GM19324 (cell line): ENCODE measurements around the gene APOL3.
"Not testable (repeated sequence)": the region's sequence is repeated elsewhere in the genome, so short reads cannot be mapped to it uniquely, and the experiment has no call there.

ENCODE experiments used
- ATAC-seq: cut with Tn5 transposase; IDR thresholded peaks from one replicate; pipeline ENCODE4 v1.9.1; 2021; ENCODE audit warnings: mild to moderate bottlenecking, moderate library complexity; ENCODE audit not compliant: unreplicated experiment, low FRiP score

Gene APOL3

DNA sequence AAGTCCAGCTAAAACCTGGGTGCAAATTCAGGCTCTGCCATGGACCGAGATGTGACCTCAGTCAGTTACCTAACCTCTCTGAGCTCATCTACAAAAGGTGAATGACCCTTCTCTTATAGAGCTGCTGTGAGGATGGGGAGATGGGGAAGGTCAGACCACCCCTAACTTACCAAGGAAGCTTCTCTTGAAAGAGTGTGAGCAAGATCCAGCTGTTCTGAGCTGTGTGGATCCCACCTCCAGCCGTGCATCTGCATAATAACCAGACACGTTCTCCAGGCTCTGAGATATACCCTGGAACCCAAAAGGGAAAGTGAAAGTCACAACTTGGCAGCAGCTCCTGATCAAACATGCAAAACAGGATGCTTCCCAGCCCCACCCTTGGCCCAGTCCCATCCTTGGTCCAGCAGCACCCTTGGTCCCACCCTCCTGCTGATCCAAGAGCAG, at the start of gene APOL3:
Gene APOL3 (minus strand): TSS at position 257 of the 444 bp plus-strand sequence. CDS start 11,700 bp downstream, outside the sequence.
- no peak for ATAC-seq

DNA sequence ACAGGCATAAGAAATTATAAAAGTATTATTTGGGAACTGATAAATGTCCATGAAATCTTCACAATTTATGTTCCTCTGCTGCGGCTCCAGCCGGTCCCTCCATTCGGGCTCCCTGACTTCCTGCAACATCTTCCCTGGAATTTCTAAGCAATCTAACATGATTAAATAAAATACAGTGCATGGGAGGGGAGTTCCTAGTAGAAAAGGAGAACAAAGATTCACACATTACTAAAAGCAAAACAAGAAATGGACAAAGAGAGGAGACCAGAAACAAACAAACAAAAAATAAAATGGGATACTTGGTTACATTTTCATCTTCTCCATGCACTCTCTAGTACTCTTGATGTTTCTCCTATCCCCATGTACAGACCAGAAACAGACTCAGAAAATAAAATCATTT, 49.7 kb upstream of the APOL3 start:
- ATAC-seq = no peak

- not testable (repeated sequence) for ATAC-seq
Measured at GRCh38 chr22:36209488-36209908, 48.9 kb upstream of the APOL3 start.

- no peak for ATAC-seq
Measured at GRCh38 chr22:36208914-36209313, 48.4 kb upstream of the APOL3 start.

DNA sequence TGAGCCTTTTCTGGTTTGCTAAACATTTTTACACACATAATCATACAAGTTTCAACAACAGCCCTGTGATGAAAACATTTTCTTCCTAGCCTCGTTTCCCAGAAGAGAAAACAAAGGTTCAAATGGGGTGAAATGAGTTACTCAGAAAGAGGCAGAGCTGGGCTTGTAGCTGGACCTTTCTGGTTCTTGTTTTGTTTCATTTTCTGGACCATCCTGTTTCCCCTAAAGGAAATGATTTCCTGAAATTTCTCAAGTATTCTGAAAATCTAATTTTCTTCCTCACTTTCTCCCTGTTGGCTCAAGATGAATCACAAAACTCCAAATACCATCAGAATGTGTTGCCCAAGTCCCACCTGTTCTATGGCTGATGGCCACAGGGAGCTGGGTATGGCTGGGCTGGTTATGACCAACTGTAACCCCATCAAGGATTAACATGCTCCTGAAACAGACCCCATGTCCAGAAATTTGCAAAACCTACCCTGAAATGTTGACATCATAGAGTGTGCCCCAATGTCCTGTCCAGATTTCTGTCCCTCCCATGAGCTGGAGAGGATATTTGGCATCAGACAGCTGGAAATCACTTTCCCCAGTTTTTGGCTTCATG, 47.7 kb upstream of the APOL3 start:
- no peak for ATAC-seq

DNA sequence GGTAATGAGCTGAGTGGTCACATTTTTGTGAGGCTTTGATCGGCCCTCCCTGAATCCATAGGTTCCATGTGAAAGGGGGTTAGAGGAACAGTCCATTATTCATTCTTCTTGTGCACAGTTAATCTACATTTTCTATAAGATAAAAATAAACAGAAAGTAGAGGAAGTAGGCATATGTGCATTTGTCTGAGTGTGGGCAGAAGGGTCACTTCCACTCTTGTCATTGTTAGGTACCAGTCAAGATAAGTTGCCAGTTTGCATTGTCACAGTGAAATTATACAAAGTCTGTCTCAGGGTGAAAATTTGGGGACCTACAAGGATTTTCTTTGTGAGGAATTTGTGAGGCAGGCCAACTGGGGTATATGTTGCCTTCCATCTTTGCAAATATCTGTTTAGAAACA, 45.7 kb upstream of the APOL3 start:
- no peak for ATAC-seq

- not testable (repeated sequence) for ATAC-seq
Measured at GRCh38 chr22:36205573-36205972, 45.0 kb upstream of the APOL3 start.

GRCh38 chr22:36204632-36205015, 44.1 kb upstream of the APOL3 start:
- no peak for ATAC-seq

GRCh38 chr22:36204001-36204631, 43.6 kb upstream of the APOL3 start:
- ATAC-seq = no peak

GRCh38 chr22:36203441-36203840, 42.9 kb upstream of the APOL3 start:
- ATAC-seq = not testable (repeated sequence)

DNA sequence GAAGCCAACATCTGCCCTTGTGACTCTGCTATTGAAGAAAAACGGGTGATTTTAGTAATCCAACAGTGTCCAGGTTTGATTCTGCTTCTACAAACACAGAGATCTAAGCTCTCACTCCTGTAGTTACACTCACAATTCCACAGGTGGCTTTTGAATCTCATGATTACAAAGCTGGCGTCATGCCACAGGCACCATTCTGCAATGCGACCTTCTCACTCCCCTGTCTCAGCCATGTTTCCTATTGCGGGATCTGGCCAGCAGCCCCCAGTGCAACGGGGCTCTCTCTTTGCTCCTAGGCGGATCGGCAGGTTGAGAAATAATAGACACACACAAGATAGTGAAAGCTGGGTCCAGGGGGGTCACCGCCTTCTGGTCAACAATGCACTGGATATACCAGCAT, 42.4 kb upstream of the APOL3 start:
- ATAC-seq = not testable (repeated sequence)

- no peak for ATAC-seq
Measured at GRCh38 chr22:36201630-36202319, 41.2 kb upstream of the APOL3 start, which contains the start of gene APOL4. APOL4 (minus strand) TSS chr22:36201809; CDS start chr22:36201734, 75 bp downstream.

- ATAC-seq = not testable (repeated sequence)
Measured at GRCh38 chr22:36201025-36201424, 40.5 kb upstream of the APOL3 start.

- ATAC-seq = no peak
Measured at GRCh38 chr22:36199001-36199551, 38.5 kb upstream of the APOL3 start.

DNA sequence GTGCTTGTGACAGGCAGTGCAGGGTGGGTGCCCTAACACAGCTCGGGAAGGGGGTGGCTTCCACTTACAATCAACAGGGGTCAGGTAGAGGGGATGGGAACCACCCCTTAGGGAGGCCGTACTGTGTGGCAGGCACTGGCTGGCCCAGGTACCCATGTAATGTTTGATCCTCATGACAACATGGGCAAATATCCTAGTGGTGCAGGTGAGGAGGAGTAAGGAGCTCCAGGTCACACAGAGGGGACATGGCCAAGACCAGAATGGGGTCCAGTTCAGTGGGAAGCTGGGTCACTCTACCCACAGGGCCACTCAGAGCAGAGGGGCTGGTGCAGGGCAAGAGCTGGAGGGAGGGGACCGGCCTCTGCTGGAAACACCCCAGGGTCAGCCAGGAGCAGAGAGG, 38.0 kb upstream of the APOL3 start:
- ATAC-seq = no peak

DNA sequence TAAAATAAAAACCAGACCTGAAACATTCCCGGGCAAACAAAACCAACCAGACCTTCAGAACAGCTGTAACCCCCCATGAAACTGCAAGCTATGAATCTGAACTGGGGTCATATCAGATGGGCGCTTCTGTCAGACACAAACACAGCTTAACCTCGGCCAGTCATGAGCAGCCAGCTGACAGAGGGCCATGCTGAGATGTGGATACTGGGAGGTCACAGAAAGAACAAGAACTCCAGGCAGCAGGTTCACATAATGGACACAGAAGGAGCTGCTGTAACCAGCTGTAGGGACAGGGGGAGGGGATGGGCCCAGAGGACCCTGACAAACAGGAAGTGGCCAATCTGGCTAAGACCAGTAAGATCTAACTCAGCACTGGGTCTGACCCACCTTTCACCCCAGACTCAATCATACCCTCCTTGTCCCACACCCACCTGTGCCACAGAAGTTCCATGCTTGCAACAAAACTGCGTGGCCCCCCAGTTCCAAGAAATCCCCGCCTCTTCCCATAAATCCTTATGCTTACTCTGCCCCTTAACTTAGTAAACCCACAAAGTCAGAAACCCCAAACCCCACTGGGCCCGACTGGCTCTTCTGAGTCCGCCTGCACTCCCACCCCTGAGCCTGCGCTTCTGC, 37.1 kb upstream of the APOL3 start:
- ATAC-seq = no peak

- ATAC-seq = no peak
Measured at GRCh38 chr22:36197065-36197440, 36.5 kb upstream of the APOL3 start.

GRCh38 chr22:36196254-36197064, 35.9 kb upstream of the APOL3 start:
- ATAC-seq = no peak

DNA sequence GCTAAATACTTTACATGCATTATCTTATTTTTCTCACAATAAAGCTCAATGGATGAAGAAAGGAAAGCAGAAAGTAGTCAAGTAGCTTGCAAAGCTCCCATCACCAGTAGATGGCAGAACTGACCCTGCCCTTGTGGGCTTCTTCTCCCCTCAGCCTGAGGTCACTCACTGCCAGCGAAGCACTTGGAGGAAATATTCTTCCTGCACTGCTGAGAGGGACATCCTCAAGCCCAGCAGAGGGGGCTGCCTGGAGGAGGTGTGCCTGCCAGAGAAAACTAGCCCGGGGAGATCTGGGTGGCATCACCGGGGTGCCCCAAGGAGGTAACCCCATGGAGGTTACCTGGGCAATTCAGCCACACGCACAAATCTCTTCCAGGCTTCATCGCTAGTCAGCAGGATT, 34.4 kb upstream of the APOL3 start:
- no peak for ATAC-seq

DNA sequence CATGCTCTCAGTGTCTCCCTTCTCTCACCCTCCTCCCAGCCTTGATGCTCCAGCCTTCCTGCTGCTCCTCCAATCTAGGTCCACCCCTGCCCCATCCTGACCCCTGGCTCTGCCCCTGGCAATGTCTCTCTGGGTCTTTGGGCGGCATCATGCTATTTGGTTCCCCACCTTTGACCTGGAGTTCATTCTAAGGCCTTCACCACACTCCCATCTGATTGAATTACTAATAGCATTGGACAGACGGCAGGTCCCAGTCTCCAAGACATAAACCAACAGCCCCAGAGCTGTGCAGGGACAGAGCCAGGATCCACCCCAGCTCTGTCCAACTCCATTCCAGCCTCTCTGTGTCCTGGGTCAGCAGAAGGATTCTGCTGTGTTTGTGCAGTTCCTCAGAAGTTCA, 33.8 kb upstream of the APOL3 start:
- no peak for ATAC-seq
